ENCODE measurements around the gene EPAS1. TPM values are rescaled to one million over a fixed set of nuclear protein-coding genes. Genes with fewer than 3 reads are reported as not detected.

The EPAS1 gene
- total RNA-seq, 1 donor from 2014 or later, result 4.4 TPM

- Mint-ChIP-seq H3K4me1 (peaks cover 23% of the 10 kb centered on the region), H3K27ac (no peak overlapping the region), H3K9me3 (no peaks in the 10 kb centered on the region), H3K36me3 (no peaks in the 10 kb centered on the region), H3K4me3 (peak overlapping the region; percentile 61), H3K27me3 (ENCODE audit: low read depth) (peaks cover 78% of the 10 kb centered on the region)
- TF ChIP-seq CTCF (IDR thresholded peaks at IDR 0.05; ENCODE audit: unreplicated experiment), result no peak
- DNase-seq (ENCODE audit: low spot score in 2 of 2, unreplicated experiment in 2 of 2), result no peak
Measured at GRCh38 chr2:46296216-46296839, 879 bp upstream of the EPAS1 start.

- Mint-ChIP-seq H3K4me3 (peak overlapping the region; percentile 76), H3K4me1 (peaks cover 23% of the 10 kb centered on the region), H3K9me3 (no peaks in the 10 kb centered on the region), H3K27me3 (ENCODE audit: low read depth) (peaks cover 87% of the 10 kb centered on the region), H3K36me3 (no peaks in the 10 kb centered on the region), H3K27ac (no peak overlapping the region)
- no peak for TF ChIP-seq CTCF (IDR thresholded peaks at IDR 0.05; ENCODE audit: unreplicated experiment)
- DNase-seq (ENCODE audit: low spot score in 2 of 2, unreplicated experiment in 2 of 2), result peak in 1 of 2 experiments; percentile 52
Measured at GRCh38 chr2:46297546-46298271, 502 bp downstream of the EPAS1 start.

- peak overlapping the region; percentile 76 for H3K4me3 Mint-ChIP-seq
- H3K27me3 Mint-ChIP-seq (ENCODE audit: low read depth), result peaks cover 88% of the 10 kb centered on the region
- no peaks in the 10 kb centered on the region for H3K36me3 Mint-ChIP-seq
- no peak for TF ChIP-seq CTCF (IDR thresholded peaks at IDR 0.05; ENCODE audit: unreplicated experiment)
- no peak for DNase-seq (ENCODE audit: low spot score in 2 of 2, unreplicated experiment in 2 of 2)
- H3K9me3 Mint-ChIP-seq, result no peaks in the 10 kb centered on the region
- H3K4me1 Mint-ChIP-seq, result peaks cover 23% of the 10 kb centered on the region
- peak overlapping the region; percentile 53 for H3K27ac Mint-ChIP-seq
Measured at GRCh38 chr2:46298272-46298521, 990 bp downstream of the EPAS1 start.

GRCh38 chr2:46298522-46299353 lies 1.5 kb downstream of the EPAS1 start:
- H3K27ac Mint-ChIP-seq, result no peak overlapping the region
- peaks cover 89% of the 10 kb centered on the region for H3K27me3 Mint-ChIP-seq (ENCODE audit: low read depth)

More at GRCh38 chr2:46298522-46299353, 1.5 kb downstream of the EPAS1 start:
- H3K9me3 Mint-ChIP-seq, result no peaks in the 10 kb centered on the region
- peaks cover 23% of the 10 kb centered on the region for H3K4me1 Mint-ChIP-seq
- H3K4me3 Mint-ChIP-seq, result peak overlapping the region; percentile 76
- TF ChIP-seq CTCF (IDR thresholded peaks at IDR 0.05; ENCODE audit: unreplicated experiment), result no peak
- no peaks in the 10 kb centered on the region for H3K36me3 Mint-ChIP-seq
- DNase-seq (ENCODE audit: low spot score in 2 of 2, unreplicated experiment in 2 of 2), result peak in 1 of 2 experiments; percentile 77

All from mesothelial cell of epicardium (in vitro differentiated cells).